Measurements from ENCODE around the gene CHD6.

GRCh38 chr20:41526327-41526726 lies 91.8 kb downstream of the CHD6 start:
- TF ChIP-seq POLR2A (IDR thresholded peaks at IDR 0.05; ENCODE audit: low read depth, low read length) (no peak), TAF1 (IDR thresholded peaks at IDR 0.05; ENCODE audit: borderline replicate concordance, low read depth, low read length) (no peak), POLR2AphosphoS5 (IDR thresholded peaks at IDR 0.05; ENCODE audit: low read depth, low read length) (no peak)

All from GM12892 (cell line).